ENCODE measurements around the gene RPAP3.

GRCh38 chr12:47705229-47705565 lies 633 bp downstream of the RPAP3 start:
- no peak for TF ChIP-seq YY1 (IDR thresholded peaks at IDR 0.05; ENCODE audit: insufficient read depth, insufficient read length)
- TF ChIP-seq SUZ12 (IDR thresholded peaks at IDR 0.05; ENCODE audit: extremely low read depth, insufficient read depth, insufficient read length) = no peak

All from NT2/D1 (cell line).